Ramos (cell line): ENCODE data around the gene XRCC4.
"Not testable (repeated sequence)": the region's sequence is repeated elsewhere in the genome, so short reads cannot be mapped to it uniquely, and the experiment has no call there.

Source experiments
- in situ Hi-C: fragments of 300-500 bp; cut with MboI; formaldehyde crosslinking; loops from one replicate; pipeline ENCODE4 v1.14.3; 2022; ENCODE audit warnings: low sequenced_read_pairs; ENCODE audit not compliant: unreplicated experiment

XRCC4 gene

DNA sequence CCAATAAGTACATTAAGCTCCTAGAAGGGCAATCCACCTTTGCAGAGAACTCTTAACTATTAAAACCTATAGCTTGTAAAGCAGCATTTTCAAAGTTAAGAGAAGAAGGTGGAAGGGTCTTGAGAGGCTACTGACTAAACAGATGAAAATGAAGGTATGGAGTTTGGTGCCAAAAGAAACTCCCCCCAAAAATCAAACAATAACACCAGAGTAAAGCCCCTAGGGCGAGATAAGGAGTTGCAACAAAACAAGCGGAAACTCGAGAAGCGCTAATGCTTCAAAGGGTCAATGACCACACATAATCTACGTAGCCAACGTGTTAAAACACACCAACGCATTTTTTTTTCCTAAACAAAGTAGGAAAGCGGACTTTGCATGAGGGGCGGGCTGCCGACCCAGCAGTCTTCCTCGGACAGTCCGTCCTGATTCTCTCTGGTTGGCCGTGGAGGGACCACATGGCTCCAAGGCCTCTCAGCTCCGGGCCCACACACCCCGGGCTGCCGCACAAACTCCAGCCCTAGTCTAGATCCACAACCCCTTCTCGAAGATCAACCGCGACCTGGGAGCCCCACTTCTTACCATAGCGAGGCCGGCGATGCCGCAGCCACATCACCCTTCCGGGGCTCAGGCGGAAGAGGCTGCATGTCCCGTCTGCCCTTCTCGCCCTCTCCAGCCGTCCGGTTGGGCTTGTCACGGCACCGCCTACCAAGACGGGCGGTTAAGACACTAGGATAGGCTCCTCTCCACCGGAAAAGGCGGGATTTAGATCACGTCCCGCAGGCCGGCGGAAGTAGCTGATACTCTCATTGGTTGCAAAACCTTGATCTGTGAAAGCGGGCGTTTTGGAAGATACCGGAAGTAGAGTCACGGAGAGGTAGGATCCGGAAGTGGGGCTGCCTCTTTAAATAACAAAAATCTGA, at the start of gene XRCC4, which contains the start of gene TMEM167A:
Gene XRCC4 (plus strand): TSS at position 806 of the 920 bp plus-strand sequence. CDS start 27,373 bp downstream, outside the sequence.
Gene TMEM167A (minus strand): TSS at position 653 of the 920 bp plus-strand sequence. CDS start 71 bp downstream, at position 582.
- in situ Hi-C loops: no loop called here

DNA sequence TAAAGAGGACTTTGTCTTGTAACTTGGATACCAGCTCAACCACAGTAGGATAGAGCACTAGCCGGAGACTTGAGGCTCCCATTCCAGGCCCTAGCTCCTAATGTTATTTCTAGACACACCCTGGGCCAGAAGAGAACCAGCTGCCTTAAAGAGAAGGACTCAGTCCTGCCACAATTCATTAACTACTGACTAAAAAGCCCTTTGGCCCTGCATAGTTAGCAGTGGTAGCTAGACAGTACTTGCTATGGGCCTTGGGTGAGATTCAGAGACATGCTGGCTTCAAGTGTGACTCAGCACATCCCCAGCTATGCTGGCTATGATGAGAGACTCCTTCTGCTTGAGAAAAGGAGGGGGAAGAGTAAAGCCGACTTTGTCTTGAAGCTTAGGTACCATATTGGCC, 47.4 kb upstream of the XRCC4 start:
- in situ Hi-C loops: no loop called here

DNA sequence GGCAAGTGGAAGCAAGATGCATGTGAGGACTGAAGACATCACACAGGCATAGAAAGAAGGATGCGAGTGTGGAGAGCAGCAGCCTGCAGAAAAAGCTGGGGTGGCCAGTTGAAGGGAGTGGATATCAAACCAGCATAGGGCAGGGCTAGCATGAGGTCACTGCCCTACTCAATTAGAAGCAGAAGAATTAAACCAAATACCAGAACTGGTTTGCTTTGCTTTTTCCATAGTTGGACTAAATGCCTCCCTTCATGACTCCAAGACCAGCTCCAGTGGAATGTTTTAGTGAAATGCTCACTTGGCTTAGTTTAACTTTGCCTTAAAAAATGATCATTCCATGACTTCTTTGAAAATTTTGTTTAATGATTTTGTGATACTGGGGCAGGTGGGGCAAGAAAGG, 46.0 kb upstream of the XRCC4 start:
- in situ Hi-C loops: no loop called here

DNA sequence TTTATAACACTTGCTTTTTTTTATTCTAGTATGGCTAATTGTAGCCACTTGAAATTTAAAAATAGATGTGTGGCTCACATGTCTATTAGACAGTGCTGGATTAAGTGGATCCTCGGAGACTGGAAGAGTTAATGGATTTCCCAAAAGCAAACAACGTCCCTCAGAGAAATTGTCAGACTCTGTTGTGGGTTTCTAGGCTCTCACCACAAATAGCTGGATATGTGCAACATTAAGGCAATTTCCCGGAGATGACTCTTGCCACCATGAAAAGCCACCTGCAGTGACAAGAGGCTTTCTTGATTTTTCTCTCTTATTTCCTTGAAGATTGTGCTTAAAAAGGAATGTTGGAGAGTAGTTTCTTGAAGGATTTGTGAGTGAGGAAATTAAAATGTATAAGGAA, 43.3 kb upstream of the XRCC4 start:
- in situ Hi-C loops: no loop called here

DNA sequence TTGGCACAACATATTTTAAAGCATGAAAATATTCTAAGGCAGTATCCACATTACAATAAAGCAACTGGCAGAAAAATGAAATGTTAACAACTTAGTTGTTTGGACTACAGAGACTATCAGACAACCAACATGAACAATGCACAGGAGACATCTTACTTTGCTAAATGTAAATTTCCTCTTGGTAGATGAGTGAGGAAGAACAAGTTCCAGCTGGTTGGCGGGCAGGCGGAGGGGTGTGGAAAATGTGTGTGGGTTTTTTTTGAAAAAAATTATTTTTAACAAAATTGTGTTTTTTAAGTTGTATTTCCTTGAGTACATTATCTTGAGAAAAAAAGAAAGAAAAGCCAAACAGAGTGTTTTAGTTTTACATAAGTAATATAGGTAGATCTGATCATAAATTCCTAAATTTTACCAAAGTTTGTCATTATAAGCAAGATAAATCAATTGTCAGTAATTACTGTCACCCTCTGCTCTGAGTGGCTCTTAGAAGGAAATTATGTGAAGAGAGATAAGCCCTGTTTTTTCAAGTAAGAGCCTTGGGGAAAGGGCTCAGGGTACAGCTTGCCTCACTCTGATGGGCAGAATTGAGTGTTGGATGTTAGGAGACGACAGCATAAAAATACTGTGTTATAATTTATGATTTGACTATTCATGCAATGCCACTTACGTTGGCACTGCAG, 42.7 kb upstream of the XRCC4 start:
- in situ Hi-C loops: no loop called here

DNA sequence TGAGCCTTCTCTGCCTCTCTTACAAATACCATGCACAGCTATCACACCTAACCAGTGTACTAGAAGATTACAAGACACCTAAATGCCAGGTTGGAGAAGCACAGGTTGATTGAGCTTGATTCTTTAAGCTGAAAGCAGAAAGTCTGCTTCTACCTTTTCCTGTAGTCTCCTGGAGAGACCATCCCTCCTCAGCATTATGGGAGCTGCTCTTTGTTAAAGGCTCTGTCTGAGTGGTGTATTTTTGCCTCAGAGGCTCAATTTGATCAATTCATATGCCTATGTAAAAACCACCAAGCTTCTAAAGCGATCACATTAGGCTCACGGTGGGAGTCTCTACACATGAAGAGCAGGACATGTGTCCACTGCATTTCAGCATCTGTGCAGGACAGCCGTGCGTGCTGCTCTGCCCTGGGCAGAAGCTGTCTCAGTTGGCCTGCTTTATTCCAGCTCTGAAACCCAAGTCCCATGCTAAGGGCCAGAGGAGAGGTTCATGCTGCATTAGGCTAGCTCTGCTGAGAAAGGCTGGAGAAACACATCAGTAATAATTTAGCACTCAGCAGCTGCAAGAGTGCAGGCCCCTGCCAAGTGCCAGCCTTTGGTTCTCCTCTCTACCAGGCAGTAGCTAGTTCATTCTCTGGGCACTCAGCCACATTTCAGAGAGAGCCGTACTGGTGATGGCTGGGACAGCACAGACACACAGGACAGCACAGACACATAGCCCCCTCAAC, 41.8 kb upstream of the XRCC4 start:
- in situ Hi-C loops: no loop called here

DNA sequence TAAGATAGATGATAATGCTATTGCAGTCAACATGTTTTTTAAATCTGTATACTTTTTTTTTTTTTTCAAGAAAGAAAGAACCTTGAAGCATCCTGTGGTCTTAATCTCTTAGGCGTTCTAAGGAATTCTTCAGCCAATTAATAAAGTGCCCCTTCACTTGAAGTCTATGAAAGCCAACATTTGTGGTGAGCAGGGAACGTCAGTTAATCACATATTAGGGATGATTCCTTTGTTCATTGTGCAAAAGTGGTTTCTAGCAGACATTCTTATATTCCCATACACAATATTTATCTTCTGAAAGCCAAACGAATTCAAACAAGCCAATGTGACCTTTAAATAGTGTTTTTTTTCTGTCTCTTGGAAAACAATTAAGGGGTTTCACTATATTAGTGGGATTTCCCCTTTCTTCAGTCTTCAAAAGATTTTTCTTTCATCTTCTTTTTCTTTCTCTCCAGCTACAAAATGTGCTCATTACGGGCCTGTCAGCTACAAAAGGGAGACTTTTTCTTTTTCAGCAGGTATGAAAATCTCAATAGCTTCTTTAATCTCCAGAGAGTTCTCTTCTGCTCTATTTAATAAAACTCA, 40.3 kb upstream of the XRCC4 start:
- in situ Hi-C loops: no loop called here

DNA sequence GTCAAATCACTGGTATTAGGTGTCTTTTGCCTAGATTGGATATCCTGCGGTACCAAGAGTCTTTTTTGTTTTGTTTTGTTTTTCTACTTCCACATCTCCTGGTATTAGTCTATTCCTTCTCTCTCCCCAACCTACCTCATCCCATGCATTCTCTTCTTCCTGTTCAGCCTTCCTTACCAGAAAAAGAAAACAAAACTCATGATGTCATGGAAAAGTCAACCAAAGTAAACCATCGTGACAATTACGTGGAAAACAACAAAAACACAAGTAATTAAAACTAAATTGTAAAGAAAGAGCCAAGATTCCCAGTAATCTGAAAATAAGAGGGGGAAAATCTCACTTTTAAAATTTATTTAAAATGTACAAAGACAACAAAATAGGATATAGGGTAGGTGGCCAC, 38.4 kb upstream of the XRCC4 start:
- in situ Hi-C loops: no loop called here

DNA sequence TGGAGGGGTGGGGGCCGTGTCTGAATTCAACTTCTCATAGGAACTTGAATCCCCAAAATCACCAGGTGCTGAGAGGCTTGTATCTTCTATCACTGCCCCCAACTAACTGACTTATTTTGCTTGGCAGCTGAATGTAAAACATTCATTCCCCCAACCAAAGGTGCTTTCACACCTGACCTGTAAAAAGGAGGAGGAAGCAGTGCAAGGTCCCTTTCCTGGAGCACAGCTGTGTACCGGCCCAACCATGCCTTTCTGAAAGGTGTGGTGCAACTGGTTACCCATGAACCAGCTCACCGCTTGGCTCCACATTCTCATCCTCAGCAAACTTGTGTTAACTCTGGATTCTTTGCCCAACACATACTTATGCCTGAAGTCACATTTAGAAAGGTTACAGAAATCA, 34.8 kb upstream of the XRCC4 start:
- in situ Hi-C loops: no loop called here

DNA sequence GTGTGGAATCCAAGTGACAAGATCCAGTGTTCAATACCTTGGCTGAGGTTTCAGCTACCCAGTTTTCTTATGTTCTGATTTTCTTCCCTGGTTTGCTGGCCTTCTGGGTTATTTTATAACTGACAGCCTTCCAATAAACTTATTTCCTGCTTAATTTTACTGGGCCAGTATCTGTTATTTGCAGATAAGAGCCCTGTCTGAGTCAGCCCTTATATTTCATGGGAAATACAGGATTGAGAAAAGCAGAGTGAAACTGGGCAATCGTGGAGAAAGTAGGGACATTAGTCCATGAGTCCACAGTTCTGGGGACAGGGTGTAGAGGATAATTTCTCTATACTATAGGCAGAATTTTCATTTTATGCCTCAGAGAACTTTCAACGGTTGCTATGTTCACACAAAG, 32.4 kb upstream of the XRCC4 start:
- in situ Hi-C loops: no loop called here

DNA sequence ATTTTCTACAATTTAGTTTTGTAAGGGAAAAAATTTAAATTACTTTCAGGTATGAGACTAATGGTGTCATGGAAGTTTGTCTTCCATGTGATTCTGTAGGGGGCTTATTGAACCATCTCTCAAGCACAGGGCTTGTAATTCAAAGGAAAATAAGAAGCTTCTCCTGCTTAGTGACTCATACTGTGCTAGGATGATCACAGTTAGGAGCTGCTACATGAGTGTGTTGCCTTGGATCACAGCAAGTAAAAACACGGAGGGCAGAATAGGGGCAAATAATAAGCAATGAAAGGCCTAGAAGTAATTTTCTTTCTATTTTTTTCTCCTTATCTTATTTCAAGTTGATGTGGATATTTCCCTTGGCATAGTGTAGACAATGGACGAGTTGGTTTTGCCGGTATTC, 29.1 kb upstream of the XRCC4 start:
- in situ Hi-C loops: no loop called here

DNA sequence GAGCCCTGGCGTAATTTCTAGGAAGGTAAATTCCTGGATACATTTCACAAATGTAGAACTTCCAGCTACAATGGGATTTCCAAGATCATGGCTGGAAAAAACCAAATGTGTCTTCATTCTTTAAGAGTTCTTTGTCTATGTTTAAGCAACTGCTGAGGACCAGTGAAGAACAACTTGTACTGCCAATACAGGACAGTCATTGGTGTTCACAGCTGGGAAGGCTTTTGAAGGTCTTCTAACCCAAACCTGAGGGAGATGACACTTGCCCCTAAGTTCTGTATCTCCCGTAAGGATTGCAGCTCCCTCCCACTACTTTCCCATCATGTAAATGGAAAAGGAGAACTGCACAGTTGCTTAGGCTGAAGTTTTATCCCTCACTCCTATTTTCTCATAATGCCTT, 28.5 kb upstream of the XRCC4 start:
- in situ Hi-C loops: no loop called here

DNA sequence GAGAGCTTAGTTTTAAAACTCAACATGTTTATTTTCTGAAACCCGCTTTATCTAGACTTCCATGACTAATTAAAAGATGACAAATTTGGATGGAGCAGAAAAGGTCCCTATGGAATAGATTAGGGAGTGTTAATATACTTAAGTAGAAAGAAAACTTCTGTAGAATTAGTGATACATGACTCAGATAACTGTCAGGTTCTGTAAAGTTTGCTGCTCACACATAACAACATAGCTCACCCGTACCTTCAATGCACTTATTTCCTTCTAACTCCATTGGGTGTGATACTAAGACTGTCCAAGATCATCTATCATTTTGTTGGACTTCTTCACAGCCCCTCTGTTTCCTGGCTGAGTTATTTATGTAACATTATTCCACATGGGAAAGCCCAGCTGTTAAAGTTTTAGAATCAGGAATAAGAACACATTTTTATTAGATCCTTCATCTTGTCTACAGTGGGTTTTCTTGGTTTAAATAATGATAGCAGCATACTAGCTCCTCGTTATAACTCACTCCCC, 27.9 kb upstream of the XRCC4 start:
- in situ Hi-C loops: no loop called here

DNA sequence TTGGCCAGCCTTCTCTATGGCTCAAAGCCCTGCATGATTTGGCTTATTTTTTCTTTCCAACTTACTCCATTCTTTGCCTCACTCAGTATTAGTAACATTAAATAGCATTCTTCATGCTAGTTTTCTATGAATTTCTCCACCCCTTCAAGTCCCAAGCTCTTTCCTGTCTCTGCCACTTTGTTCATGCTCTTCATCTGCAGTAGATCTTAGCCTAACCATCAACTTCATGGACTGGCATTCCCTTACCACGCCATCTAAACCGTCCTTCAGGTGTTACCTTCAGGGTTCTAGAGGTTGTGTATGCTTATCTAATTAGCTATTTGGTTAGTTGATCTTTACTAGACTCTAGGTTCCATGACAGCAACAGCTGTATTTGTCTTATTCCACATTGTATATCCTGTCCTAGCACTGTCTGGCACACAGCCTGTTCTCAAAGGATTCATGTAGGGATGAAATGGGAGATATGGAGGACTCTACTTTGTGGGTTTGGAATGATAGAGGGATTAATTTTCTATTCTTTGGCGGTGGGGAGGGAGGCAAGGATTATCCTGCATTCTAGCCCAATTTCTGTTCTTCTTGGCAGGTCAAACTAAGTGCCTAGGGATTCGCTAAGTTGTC, 26.5 kb upstream of the XRCC4 start:
- in situ Hi-C loops: no loop called here

DNA sequence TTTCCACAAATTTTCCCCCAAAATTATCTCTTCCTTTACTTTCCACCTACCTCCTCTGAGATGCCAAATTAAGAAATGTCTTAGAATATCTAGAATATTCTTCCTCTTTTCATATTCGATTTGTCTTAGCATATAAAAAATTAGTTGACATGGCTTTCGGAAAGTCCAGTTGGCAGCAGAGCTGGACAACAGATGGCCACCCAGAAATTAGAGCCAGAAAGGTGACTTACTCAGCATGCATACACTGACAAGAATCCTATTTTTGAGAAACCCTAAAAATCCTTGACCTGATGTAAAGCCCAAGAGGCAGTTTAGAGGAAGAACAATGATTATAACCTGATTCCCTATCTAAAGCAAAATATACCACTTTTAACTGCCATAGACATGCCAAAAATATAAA, 22.2 kb upstream of the XRCC4 start:
- in situ Hi-C loops: no loop called here

DNA sequence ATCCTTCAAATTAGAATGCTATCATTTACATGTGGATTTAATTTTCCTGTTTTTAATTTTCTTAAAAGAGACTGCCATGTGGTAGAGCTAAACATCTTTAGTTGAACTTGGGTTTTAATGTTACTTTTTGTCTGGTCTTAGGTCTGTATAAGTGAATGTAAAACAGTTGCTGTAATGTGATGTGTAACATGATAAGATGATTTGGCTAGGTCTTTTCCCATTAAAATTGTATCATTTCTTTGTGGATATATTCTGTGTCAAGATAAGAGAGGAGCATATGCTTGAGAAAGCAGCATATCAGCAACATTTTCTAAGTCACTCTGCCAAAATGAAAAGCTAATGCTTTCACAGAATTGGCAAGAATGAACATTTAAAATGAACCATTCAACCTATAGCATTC, 18.6 kb upstream of the XRCC4 start:
- in situ Hi-C loops: no loop called here

DNA sequence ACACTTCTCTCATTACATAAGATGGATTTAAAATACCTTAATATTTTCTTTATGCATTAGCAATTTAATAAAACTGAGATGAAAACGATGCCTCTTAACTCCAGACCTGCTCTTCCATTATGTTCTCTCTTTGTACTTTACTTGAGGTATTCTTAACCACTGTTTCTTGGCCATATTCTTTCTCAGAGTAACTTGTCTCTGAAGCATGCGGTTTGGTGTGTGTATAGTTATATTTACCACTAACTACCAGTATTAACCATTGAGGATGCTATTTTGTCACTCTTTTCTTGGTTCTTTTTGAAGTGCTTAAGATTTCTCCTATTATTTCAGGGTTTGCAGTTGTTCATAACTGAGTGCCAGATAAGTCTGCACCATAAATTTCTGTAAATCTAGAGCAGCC, 18.0 kb upstream of the XRCC4 start:
- in situ Hi-C loops: no loop called here

DNA sequence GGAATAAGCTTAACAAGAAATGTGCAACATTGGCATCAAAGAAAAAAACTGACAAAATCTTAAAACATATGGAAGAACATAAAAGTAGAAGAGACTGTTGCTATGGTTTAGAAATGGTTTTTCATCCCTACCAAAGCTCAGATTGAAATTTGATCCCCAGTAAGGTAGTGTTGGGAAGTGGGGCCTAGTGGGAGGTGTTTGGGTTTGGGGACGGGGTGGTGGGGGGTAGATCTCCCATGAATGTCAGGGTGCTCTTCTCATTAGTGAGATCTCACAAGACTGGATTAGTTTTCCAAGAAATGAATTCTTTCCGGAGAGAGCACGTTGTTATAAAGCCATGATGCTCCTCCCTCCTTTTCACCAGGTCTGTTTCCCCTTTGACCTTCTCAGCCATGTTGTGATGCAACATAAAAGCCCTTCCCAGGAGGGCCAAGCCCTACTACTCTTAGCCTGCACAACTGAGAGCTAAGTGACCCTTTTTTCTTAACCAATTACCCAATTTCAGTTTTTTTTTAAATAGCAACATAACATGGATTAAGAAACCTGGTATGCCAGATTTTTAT, 10.7 kb upstream of the XRCC4 start:
- in situ Hi-C loops: no loop called here

DNA sequence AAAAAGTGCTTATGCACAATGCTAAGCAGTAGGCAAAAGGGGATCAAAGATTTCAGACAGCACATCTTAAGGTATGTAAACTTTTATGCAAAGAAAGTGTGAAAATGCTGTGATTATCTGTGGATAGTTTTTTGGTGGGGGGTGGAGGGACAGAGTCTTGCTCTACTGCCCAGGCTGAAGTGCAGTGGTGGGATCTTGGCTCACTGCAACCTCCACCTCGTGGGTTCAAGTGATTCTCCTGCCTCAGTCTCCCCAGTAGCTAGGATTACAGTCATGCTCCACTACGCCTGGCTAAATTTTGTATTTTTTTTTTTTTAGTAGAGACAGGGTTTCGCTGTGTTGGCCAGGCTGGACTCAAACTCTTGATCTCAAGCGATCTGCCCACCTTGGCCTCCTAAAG, 10.0 kb upstream of the XRCC4 start:
- in situ Hi-C loops: not testable (repeated sequence)
